ENCODE measurements around the gene SLC18A3.

SLC18A3 gene

GRCh38 chr10:49651917-49652316 lies 41.8 kb downstream of the SLC18A3 start:
- H3K27me3 ChIP-seq: peaks cover 39% of the 10 kb centered on the region
- no peaks in the 10 kb centered on the region for H3K9me3 ChIP-seq
- H3K27ac ChIP-seq: no peak overlapping the region
- TF ChIP-seq CTCF (IDR thresholded peaks at IDR 0.05): no peak
- no peak overlapping the region for H3K4me3 ChIP-seq (ENCODE audit: low read depth in 1 of 2, low read length in 1 of 2)
- H3K36me3 ChIP-seq: no peaks in the 10 kb centered on the region
- peaks cover 15 to 19% of the 10 kb centered on the region in 2 experiments for H3K4me1 ChIP-seq (ENCODE audit: control insufficient read depth in 1 of 2, insufficient read depth in 1 of 2, low read depth in 1 of 2, low read length in 1 of 2)

- Histone ChIP-seq H3K27ac (no peak overlapping the region), H3K4me1 (ENCODE audit: control insufficient read depth in 1 of 2, insufficient read depth in 1 of 2, low read depth in 1 of 2, low read length in 1 of 2) (peaks cover 10 to 12% of the 10 kb centered on the region in 2 experiments), H3K36me3 (no peaks in the 10 kb centered on the region), H3K4me3 (ENCODE audit: low read depth in 1 of 2, low read length in 1 of 2) (no peak overlapping the region), H3K27me3 (peaks cover 46% of the 10 kb centered on the region), H3K9me3 (no peaks in the 10 kb centered on the region)
- no peak for TF ChIP-seq CTCF (IDR thresholded peaks at IDR 0.05)
Observed at GRCh38 chr10:49652421-49653272, 42.5 kb downstream of the SLC18A3 start.

DNA sequence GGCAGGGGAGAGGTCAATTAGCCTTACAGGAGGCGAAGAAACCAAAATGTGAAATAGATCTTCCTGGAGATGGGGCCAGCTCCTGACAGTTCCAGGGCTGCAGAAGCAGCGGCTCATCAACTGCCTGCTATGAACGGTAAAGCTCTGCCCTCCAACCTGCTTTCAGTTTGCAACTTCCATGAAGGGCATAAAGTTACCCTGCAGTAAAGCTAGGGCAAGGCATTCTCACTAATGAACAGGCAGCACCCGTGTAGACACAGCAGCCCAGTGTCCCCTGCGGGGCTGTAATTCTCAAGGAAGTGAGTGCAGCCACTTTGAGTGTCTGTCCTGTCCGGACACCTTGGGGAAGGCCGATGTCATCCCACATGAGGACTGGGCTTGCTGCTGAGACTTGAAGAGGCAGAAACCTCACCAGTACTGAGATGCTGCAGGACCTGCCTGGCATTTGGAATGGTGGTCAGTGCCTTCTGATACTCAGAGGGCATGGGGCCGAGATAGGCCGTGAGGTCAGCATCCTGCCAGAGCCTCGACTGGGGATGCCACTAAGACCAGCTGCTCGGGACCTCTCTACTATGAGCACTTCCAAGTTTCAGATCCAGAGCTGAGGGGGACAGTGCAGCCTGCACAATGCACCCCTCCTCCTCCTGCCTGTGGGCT lies 43.3 kb downstream of the SLC18A3 start:
- H3K27me3 ChIP-seq: peaks cover 46% of the 10 kb centered on the region
- H3K4me3 ChIP-seq (ENCODE audit: low read depth in 1 of 2, low read length in 1 of 2): no peak overlapping the region
- no peaks in the 10 kb centered on the region for H3K9me3 ChIP-seq
- no peak overlapping the region for H3K27ac ChIP-seq
- H3K36me3 ChIP-seq: no peaks in the 10 kb centered on the region
- no peak for TF ChIP-seq CTCF (IDR thresholded peaks at IDR 0.05)
- H3K4me1 ChIP-seq (ENCODE audit: control insufficient read depth in 1 of 2, insufficient read depth in 1 of 2, low read depth in 1 of 2, low read length in 1 of 2): peaks cover 7 to 9% of the 10 kb centered on the region in 2 experiments

GRCh38 chr10:49654036-49654693 lies 44.1 kb downstream of the SLC18A3 start:
- Histone ChIP-seq H3K9me3 (no peaks in the 10 kb centered on the region), H3K4me1 (ENCODE audit: control insufficient read depth in 1 of 2, insufficient read depth in 1 of 2, low read depth in 1 of 2, low read length in 1 of 2) (peaks cover 4 to 5% of the 10 kb centered on the region in 2 experiments), H3K27me3 (peaks cover 46% of the 10 kb centered on the region), H3K4me3 (ENCODE audit: low read depth in 1 of 2, low read length in 1 of 2) (no peak overlapping the region), H3K36me3 (no peaks in the 10 kb centered on the region), H3K27ac (no peak overlapping the region)
- no peak for TF ChIP-seq CTCF (IDR thresholded peaks at IDR 0.05)

DNA sequence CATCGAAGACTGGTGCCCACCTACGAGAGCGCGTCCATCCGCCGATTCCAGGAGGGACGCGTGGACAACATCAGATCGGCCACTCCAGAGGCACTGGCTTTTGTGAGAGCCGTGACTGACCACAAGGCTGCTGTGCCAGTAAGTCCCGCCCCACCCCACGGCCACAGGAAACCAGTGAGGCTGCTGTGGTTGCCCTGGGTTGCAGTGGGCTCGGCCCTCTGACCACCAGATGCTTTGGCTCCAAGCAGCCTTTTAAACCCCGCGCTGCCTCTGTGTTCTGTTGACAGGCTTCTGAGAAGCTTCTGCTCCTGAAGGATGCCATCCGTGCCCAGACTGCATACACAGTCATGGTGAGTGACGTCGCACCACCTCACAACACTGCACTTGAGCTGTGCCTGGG lies 45.0 kb downstream of the SLC18A3 start:
- Histone ChIP-seq H3K4me3 (ENCODE audit: low read depth in 1 of 2, low read length in 1 of 2) (no peak overlapping the region), H3K4me1 (ENCODE audit: control insufficient read depth in 1 of 2, insufficient read depth in 1 of 2, low read depth in 1 of 2, low read length in 1 of 2) (no peaks in the 10 kb centered on the region), H3K36me3 (no peaks in the 10 kb centered on the region), H3K27me3 (peaks cover 48% of the 10 kb centered on the region), H3K27ac (no peak overlapping the region), H3K9me3 (no peaks in the 10 kb centered on the region)
- no peak for TF ChIP-seq CTCF (IDR thresholded peaks at IDR 0.05)

Data from neutrophil (primary cell).